Loucy (cell line): ENCODE measurements around the gene TRIM52.
"Not testable (repeated sequence)": the region's sequence is repeated elsewhere in the genome, so short reads cannot be mapped to it uniquely, and the experiment has no call there.

Experiments used
- H2AFZ ChIP-seq: fragments of 200-600 bp; sonication (generic); 2 replicates; pipeline ENCODE4 v1.6.0; 2016; ENCODE audit warnings: antibody characterized with exemption, mild to moderate bottlenecking, low read length, moderate library complexity
- H3F3A ChIP-seq: fragments of 200-600 bp; 2 replicates; pipeline ENCODE4 v1.6.0; 2016; ENCODE audit warnings: antibody characterized with exemption, low read depth, mild to moderate bottlenecking
- H3K27me3 ChIP-seq: fragments of 200-600 bp; sonication (generic); 2 replicates; pipeline ENCODE4 v1.6.1; 2014; ENCODE audit warnings: low read length, mild to moderate bottlenecking; ENCODE audit not compliant: insufficient read depth, poor library complexity, severe bottlenecking
- H3K36me3 ChIP-seq: fragments of 200-600 bp; sonication (generic); 2 replicates; pipeline ENCODE4 v1.6.1; 2016; ENCODE audit warnings: low read length; ENCODE audit not compliant: insufficient read depth
- H3K4me1 ChIP-seq: fragments of 200-600 bp; sonication (generic); 2 replicates; pipeline ENCODE4 v1.5.1; 2014; ENCODE audit warnings: low read length, mild to moderate bottlenecking; ENCODE audit not compliant: insufficient read depth, poor library complexity, severe bottlenecking
- H3K4me2 ChIP-seq: fragments of 200-600 bp; sonication (generic); 2 replicates; pipeline ENCODE4 v1.6.0; 2014; ENCODE audit warnings: antibody characterized with exemption, low read length, low read depth, mild to moderate bottlenecking; ENCODE audit not compliant: poor library complexity, severe bottlenecking
- H3K4me3 ChIP-seq: fragments of 200-600 bp; sonication (generic); 2 replicates; pipeline ENCODE4 v1.5.1; 2014; ENCODE audit warnings: low read length, mild to moderate bottlenecking, mixed read lengths; ENCODE audit not compliant: poor library complexity, severe bottlenecking
- H3K79me2 ChIP-seq: fragments of 200-600 bp; sonication (generic); 2 replicates; pipeline ENCODE4 v1.6.1; 2014; ENCODE audit warnings: low read length; ENCODE audit not compliant: insufficient read depth
- H3K9ac ChIP-seq: fragments of 200-600 bp; sonication (generic); 2 replicates; pipeline ENCODE4 v1.6.0; 2014; ENCODE audit warnings: mild to moderate bottlenecking, low read depth, low read length, moderate library complexity; ENCODE audit not compliant: poor library complexity, severe bottlenecking
- H3K9me2 ChIP-seq: fragments of 200-600 bp; sonication (generic); replicated peaks from 2 replicates; pipeline ENCODE4 v1.6.1; 2016; ENCODE audit warnings: low read depth, low read length, mixed read lengths
- H3K9me3 ChIP-seq: fragments of 200-600 bp; sonication (generic); 2 replicates; pipeline ENCODE4 v1.6.1; 2014; ENCODE audit warnings: mild to moderate bottlenecking, antibody characterized with exemption, low read length, low read depth; ENCODE audit not compliant: insufficient read depth
- H4K20me1 ChIP-seq: fragments of 200-600 bp; sonication (generic); 2 replicates; pipeline ENCODE4 v1.6.0; 2014; ENCODE audit warnings: antibody characterized with exemption, low read length, mild to moderate bottlenecking; ENCODE audit not compliant: insufficient read depth, poor library complexity, severe bottlenecking
- CTCF ChIP-seq: fragments of 200-600 bp; sonication (generic); conservative IDR thresholded peaks from 2 replicates; pipeline ENCODE4 v1.5.1; 2014; ENCODE audit warnings: mild to moderate bottlenecking, antibody characterized with exemption, low read length
- EZH2phosphoT487 ChIP-seq: fragments of 200-600 bp; IDR thresholded peaks from 2 replicates; pipeline ENCODE4 v1.6.1; 2018; ENCODE audit warnings: antibody characterized with exemption, mild to moderate bottlenecking, moderate library complexity, borderline replicate concordance

Gene TRIM52

GRCh38 chr5:181217111-181217802 is 43.7 kb downstream of the TRIM52 start:
- peak overlapping the region; percentile 59 for H3K9ac ChIP-seq

GRCh38 chr5:181215997-181216989 is 44.6 kb downstream of the TRIM52 start:
- Histone ChIP-seq H3K4me1 (peaks cover 9% of the 10 kb centered on the region), H3K36me3 (no peaks in the 10 kb centered on the region), H3K79me2 (no peaks in the 10 kb centered on the region), H3K9me2 (no peaks in the 10 kb centered on the region), H2AFZ (peak overlapping the region; percentile 99), H3K9me3 (no peaks in the 10 kb centered on the region), H3K4me2 (peak overlapping the region; percentile 76), H4K20me1 (no peaks in the 10 kb centered on the region), H3K27me3 (no peaks in the 10 kb centered on the region), H3K9ac (peak overlapping the region; percentile 47), H3K4me3 (peak overlapping the region; percentile 74), H3F3A (no peaks in the 10 kb centered on the region)
- TF ChIP-seq CTCF = no peak
- TF ChIP-seq EZH2phosphoT487 = no peak

More at GRCh38 chr5:181217111-181217802, 43.7 kb downstream of the TRIM52 start:
- Histone ChIP-seq H3K9me2 (no peaks in the 10 kb centered on the region), H3K9me3 (no peaks in the 10 kb centered on the region), H3K4me3 (peak overlapping the region; percentile 74), H3K27me3 (no peaks in the 10 kb centered on the region), H3K36me3 (no peaks in the 10 kb centered on the region), H4K20me1 (no peaks in the 10 kb centered on the region), H3K4me1 (peaks cover 12% of the 10 kb centered on the region), H3K79me2 (no peaks in the 10 kb centered on the region), H3K4me2 (peak overlapping the region; percentile 84), H2AFZ (peak overlapping the region; percentile 76), H3F3A (no peaks in the 10 kb centered on the region)
- TF ChIP-seq EZH2phosphoT487 (no peak), CTCF (peak; percentile 17; the same call in 1 of the 2 replicates)

- H4K20me1 ChIP-seq, H3K9me2 ChIP-seq, H3K9ac ChIP-seq, H2AFZ ChIP-seq, H3K79me2 ChIP-seq, H3K4me3 ChIP-seq, H3K9me3 ChIP-seq, H3K4me1 ChIP-seq, H3F3A ChIP-seq, H3K36me3 ChIP-seq, H3K27me3 ChIP-seq, H3K4me2 ChIP-seq: not testable (repeated sequence)
These were observed 46.7 kb downstream of the TRIM52 start for GRCh38 chr5:181214249-181214648.
